Stimulated activated naive B cell treated with anti-CD40 and anti-IgM and Interleukin-4, amounts not matched to agents 10 μg/mL and 1 μg/mL and 100 μg/mL, for 72 hours (primary cell): ENCODE data around the gene WDR5B.
A peak's percentile ranks its signal among the peaks of the same experiment; 100 is the strongest.
"Not testable (repeated sequence)": the region's sequence is repeated elsewhere in the genome, so short reads cannot be mapped to it uniquely, and the experiment has no call there.

Source experiments
- ATAC-seq, 2 donors: fragments of 150-1000 bp; cut with Tn5 transposase; replicated peaks; 2 replicates each; pipeline ENCODE4 v1.10.0; 2021; ENCODE audit warnings: moderate library complexity in 1 of 2
- DNase-seq: peaks from one replicate; pipeline ENCODE4 v3.0.0; 2021
- H3K27ac Mint-ChIP-seq: one replicate; pipeline ENCODE4 v1.8.0; 2022; ENCODE audit warnings: mild to moderate bottlenecking, mixed read lengths
- H3K27me3 Mint-ChIP-seq, 2 donors: one replicate each; pipeline ENCODE4 v1.8.0; 2022; ENCODE audit warnings: mixed read lengths in 2 of 2
- H3K36me3 Mint-ChIP-seq, 2 donors: one replicate each; pipeline ENCODE4 v1.8.0; 2022; ENCODE audit warnings: mixed read lengths in 2 of 2, mild to moderate bottlenecking in 1 of 2
- H3K4me1 Mint-ChIP-seq, 2 donors: one replicate each; pipeline ENCODE4 v1.8.0; 2022; ENCODE audit warnings: mixed read lengths in 2 of 2, mild to moderate bottlenecking in 1 of 2
- H3K4me3 Mint-ChIP-seq, 2 donors: one replicate each; pipeline ENCODE4 v1.8.0; 2022; ENCODE audit warnings: mild to moderate bottlenecking in 2 of 2, mixed read lengths in 2 of 2, moderate library complexity in 1 of 2
- H3K9me3 Mint-ChIP-seq, 2 donors: one replicate each; pipeline ENCODE4 v1.8.0; 2022; ENCODE audit warnings: mixed read lengths in 2 of 2, mild to moderate bottlenecking in 1 of 2

The WDR5B gene

DNA sequence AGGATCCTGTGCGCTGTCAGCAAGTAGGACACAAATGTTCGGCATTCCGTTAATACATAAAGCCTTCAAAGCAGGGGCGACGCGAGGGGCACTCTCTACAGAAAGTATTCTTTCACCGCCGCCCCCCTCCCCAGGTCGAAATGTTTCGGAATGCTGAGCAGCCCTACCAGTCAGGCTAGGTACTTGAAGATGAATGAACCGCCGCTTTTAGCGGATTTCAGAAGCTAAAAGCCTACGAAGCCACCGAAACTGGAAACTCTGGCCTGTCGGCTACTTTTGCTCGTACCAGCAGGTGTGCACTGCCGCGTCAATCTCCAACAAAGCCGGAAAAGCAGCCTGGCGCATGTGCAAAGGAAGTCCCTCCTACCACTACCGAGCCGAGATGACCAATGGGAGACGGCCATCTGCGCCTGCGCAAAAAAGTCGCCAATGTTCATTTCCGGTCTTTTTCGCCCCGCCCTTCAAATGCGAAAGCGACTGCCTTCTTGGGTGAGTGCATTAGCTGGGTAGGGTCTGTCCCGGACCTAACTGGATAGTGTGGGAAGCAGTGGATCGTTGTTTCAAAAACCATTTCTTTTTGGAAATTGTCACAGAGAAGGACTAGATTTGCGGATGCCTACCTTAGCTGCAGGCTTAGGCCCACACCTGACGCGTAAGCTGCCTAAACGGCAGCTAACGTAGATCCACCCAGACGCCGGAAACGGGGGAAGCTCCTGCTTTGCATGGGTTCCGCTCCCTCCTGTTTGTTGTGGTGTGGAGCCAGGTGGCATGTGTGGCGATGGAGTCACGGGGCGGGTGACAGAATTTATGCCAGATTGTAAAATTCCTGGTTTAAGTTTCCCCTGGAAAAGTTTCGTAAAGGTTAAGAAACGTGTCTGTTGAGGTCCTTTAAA is at the start of gene WDR5B:
Gene WDR5B (minus strand): TSS at position 301 of the 893 bp plus-strand sequence. CDS start 534 bp downstream, outside the sequence.
- ATAC-seq (peak; percentile 91 to 94), DNase-seq (peak; percentile 97)
- Mint-ChIP-seq H3K27ac (peak within 1 kb of the TSS; percentile 99), H3K27me3 (no peaks in the 10 kb centered on the region), H3K4me3 (peak within 1 kb of the TSS; percentile 93 to 97), H3K4me1 (peaks cover 27 to 47% of the 10 kb centered on the region in 2 donors), H3K36me3 (peaks cover 23 to 49% of the 10 kb centered on the region in 2 donors), H3K9me3 (no peaks in the 10 kb centered on the region)

DNA sequence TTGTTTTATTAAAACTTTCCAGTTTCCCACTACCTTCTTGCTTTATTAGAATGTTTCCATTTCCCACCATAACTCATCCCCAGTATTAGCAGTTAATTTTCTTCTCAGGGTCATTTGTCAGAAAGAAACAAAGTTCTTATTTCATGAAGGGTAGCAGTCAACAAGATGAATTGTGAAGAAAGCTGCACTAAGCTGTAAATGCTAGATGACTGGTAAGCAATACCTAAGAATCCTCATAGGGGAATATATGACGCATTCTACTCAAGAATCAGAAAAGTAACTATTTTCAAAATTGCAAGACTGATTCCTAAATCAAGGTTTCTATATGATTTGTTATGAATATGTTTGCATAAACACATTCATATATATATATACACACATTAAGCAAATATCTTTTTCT is 48.8 kb upstream of the WDR5B start:
- peaks cover 9 to 20% of the 10 kb centered on the region in 2 donors for H3K4me1 Mint-ChIP-seq
- DNase-seq (no peak), ATAC-seq (peak in 1 of 2 donors; percentile 29)
- no peak overlapping the region for H3K4me3 Mint-ChIP-seq
- H3K36me3 Mint-ChIP-seq: peaks cover 18 to 27% of the 10 kb centered on the region in 2 donors
- H3K9me3 Mint-ChIP-seq: no peaks in the 10 kb centered on the region
- no peak overlapping the region for H3K27ac Mint-ChIP-seq
- no peaks in the 10 kb centered on the region for H3K27me3 Mint-ChIP-seq

- DNase-seq: no peak
- H3K9me3 Mint-ChIP-seq: no peaks in the 10 kb centered on the region
- ATAC-seq: no peak
These were observed 46.5 kb upstream of the WDR5B start for GRCh38 chr3:122462406-122462805.

GRCh38 chr3:122461806-122462205 is 45.9 kb upstream of the WDR5B start:
- Mint-ChIP-seq H3K4me3 (no peak overlapping the region), H3K36me3 (peaks cover 26 to 39% of the 10 kb centered on the region in 2 donors), H3K27ac (no peak overlapping the region), H3K27me3 (no peaks in the 10 kb centered on the region), H3K4me1 (peaks cover 2 to 4% of the 10 kb centered on the region in 2 donors), H3K9me3 (no peaks in the 10 kb centered on the region)
- DNase-seq (no peak), ATAC-seq (no peak)

More at GRCh38 chr3:122462406-122462805, 46.5 kb upstream of the WDR5B start:
- Mint-ChIP-seq H3K36me3 (peaks cover 27 to 40% of the 10 kb centered on the region in 2 donors), H3K27me3 (no peaks in the 10 kb centered on the region), H3K27ac (no peak overlapping the region), H3K4me3 (no peak overlapping the region), H3K4me1 (peaks cover 2 to 4% of the 10 kb centered on the region in 2 donors)

GRCh38 chr3:122458992-122459391 is 43.1 kb upstream of the WDR5B start:
- H3K4me1 Mint-ChIP-seq: peaks cover 2 to 4% of the 10 kb centered on the region in 2 donors
- ATAC-seq: no peak
- no peaks in the 10 kb centered on the region for H3K9me3 Mint-ChIP-seq
- H3K27ac Mint-ChIP-seq: no peak overlapping the region
- peaks cover 28 to 50% of the 10 kb centered on the region in 2 donors for H3K36me3 Mint-ChIP-seq
- H3K27me3 Mint-ChIP-seq: no peaks in the 10 kb centered on the region
- no peak overlapping the region for H3K4me3 Mint-ChIP-seq
- no peak for DNase-seq

GRCh38 chr3:122457706-122458105 is 41.8 kb upstream of the WDR5B start:
- H3K27ac Mint-ChIP-seq: peak overlapping the region; percentile 72
- peaks cover 25 to 50% of the 10 kb centered on the region in 2 donors for H3K36me3 Mint-ChIP-seq
- DNase-seq (no peak), ATAC-seq (no peak)
- peaks cover 2 to 4% of the 10 kb centered on the region in 2 donors for H3K4me1 Mint-ChIP-seq
- no peak overlapping the region for H3K4me3 Mint-ChIP-seq
- no peaks in the 10 kb centered on the region for H3K27me3 Mint-ChIP-seq
- H3K9me3 Mint-ChIP-seq: no peaks in the 10 kb centered on the region

DNA sequence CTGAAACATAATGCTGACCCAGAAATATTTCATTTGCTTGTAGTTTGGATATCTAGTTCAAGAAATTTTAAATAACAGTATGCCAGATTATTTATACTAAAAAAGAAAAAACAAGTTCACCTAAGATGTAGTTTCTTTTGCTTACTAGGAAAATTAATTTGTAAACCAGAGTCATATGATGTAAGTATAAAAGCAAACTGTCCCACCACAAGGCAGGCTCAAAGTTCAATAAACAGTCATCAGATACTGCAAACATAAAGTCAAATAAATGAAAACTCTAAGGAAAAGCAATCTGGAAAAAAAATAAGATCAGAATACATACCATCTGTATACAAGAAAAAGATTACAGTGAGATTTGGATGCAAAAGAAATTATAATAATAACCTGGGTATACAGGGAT is 40.2 kb upstream of the WDR5B start:
- peaks cover 19 to 50% of the 10 kb centered on the region in 2 donors for H3K36me3 Mint-ChIP-seq
- no peaks in the 10 kb centered on the region for H3K9me3 Mint-ChIP-seq
- peaks cover 0 to 4% of the 10 kb centered on the region in 2 donors for H3K4me1 Mint-ChIP-seq
- no peak overlapping the region for H3K27ac Mint-ChIP-seq
- ATAC-seq (no peak), DNase-seq (no peak)
- H3K4me3 Mint-ChIP-seq: no peak overlapping the region
- H3K27me3 Mint-ChIP-seq: no peaks in the 10 kb centered on the region

GRCh38 chr3:122451371-122451770 is 35.5 kb upstream of the WDR5B start:
- H3K36me3 Mint-ChIP-seq: peaks cover 37 to 64% of the 10 kb centered on the region in 2 donors
- DNase-seq (no peak), ATAC-seq (no peak)
- H3K27me3 Mint-ChIP-seq: no peaks in the 10 kb centered on the region
- H3K4me1 Mint-ChIP-seq: peaks cover 5 to 9% of the 10 kb centered on the region in 2 donors
- H3K27ac Mint-ChIP-seq: no peak overlapping the region
- H3K4me3 Mint-ChIP-seq: no peak overlapping the region
- peaks cover 0 to 4% of the 10 kb centered on the region in 2 donors for H3K9me3 Mint-ChIP-seq

DNA sequence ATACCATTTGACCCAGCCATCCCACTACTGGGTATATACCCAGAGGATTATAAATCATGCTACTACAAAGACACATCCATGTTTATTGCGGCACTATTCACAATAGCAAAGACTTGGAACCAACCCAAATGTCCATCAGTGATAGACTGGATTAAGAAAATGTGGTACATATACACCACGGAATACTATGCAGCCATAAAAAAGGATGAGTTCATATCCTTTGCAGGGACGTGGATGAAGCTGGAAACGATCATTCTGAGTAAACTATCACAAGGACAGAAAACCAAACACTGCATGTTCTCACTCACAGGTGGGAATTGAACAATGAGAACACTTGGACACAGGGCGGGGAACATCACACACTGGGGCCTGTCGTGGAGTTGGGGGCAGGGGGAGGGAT is 32.4 kb upstream of the WDR5B start:
- peaks cover 61 to 83% of the 10 kb centered on the region in 2 donors for H3K36me3 Mint-ChIP-seq
- ATAC-seq, H3K27ac Mint-ChIP-seq, H3K27me3 Mint-ChIP-seq, H3K9me3 Mint-ChIP-seq, H3K4me1 Mint-ChIP-seq, DNase-seq, H3K4me3 Mint-ChIP-seq: not testable (repeated sequence)

- H3K27ac Mint-ChIP-seq: peak overlapping the region; percentile 56
- H3K4me1 Mint-ChIP-seq: peaks cover 13% of the 10 kb centered on the region in 2 donors
- H3K27me3 Mint-ChIP-seq, H3K4me3 Mint-ChIP-seq, DNase-seq, H3K9me3 Mint-ChIP-seq, ATAC-seq: not testable (repeated sequence)
- H3K36me3 Mint-ChIP-seq: peaks cover 75 to 95% of the 10 kb centered on the region in 2 donors
These were observed 28.6 kb upstream of the WDR5B start for GRCh38 chr3:122444491-122444887.

DNA sequence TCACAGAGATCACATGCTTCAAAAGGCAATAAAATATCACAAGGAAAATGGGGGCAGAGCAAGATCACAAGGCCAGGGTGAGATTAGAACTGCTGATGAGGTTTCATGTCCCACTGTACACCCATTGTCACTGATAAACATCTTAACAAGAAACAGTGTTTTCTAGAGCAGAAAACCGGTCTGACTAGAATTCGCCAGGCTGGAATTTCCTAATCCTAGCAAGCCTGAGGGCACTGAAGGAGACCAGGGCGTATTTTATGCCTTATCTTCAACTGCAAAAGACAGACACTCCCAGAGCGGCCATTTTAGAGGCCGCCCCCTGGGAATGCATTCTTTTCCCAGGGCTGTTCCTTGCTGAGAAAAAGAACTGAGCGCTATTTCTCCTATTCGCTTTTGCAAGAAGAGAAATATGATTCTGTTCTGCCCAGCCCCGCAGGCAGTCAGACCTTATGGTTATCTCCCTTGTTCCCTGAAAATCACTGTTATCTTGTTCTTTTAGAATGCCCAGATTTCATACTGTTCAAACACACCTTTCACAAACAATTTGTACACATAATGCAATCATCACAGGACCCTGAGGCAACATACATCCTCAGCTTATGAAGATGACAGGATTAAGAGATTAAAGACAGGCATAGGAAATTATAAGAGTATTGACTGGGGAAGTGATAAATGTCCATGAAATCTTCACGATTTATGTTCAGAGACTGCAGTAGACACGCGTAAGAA is 28.1 kb upstream of the WDR5B start:
- Mint-ChIP-seq H3K4me1 (peaks cover 13% of the 10 kb centered on the region in 2 donors), H3K36me3 (peaks cover 72 to 92% of the 10 kb centered on the region in 2 donors)
- H3K4me3 Mint-ChIP-seq, H3K9me3 Mint-ChIP-seq, DNase-seq, H3K27me3 Mint-ChIP-seq, H3K27ac Mint-ChIP-seq, ATAC-seq: not testable (repeated sequence)

DNA sequence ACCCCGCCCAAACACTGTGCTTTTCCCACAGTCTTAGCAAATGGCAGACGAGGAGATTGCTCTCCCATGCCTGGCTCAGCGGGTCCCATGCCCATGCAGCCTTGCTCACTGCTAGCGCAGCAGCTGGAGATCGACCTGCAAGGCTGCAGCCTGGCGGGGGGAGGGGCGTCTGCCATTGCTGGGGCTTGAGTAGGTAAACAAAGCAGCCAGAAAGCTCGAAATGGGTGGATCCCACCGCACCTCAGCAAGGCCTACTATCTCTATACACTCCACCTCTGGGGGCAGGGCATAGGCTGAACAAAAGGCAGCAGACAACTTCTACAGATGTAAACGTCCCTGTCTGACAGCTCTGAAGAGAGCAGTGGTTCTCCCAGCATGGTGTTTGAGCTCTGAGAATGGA is 27.2 kb upstream of the WDR5B start:
- DNase-seq: no peak
- no peak overlapping the region for H3K4me3 Mint-ChIP-seq

DNA sequence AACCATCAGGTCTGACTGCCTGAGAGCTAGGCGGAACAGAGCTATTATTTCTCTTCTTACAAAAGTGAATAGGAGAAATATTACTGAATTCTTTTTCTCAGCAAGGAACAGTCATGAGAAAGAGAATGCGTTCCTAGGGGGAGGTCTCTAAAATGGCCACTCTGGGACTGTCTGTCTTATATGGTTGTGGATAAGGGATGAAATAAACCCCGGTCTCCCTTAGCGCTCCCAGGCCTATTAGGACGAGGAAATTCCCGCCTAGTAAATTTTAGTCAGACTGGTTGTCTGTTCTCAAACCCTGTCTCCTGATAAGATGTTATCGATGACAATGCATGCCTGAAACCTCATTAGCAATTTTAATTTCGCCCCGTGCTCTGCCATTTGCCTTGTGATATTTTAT is 20.1 kb upstream of the WDR5B start:
- Mint-ChIP-seq H3K27ac (no peak overlapping the region), H3K9me3 (peaks cover 3 to 5% of the 10 kb centered on the region in 2 donors)

More for the DNA sequence above, 27.2 kb upstream of the WDR5B start:
- Mint-ChIP-seq H3K9me3 (peaks cover 0 to 5% of the 10 kb centered on the region in 2 donors), H3K27ac (no peak overlapping the region), H3K27me3 (no peaks in the 10 kb centered on the region), H3K36me3 (peaks cover 71 to 87% of the 10 kb centered on the region in 2 donors), H3K4me1 (peaks cover 11 to 13% of the 10 kb centered on the region in 2 donors)
- no peak for ATAC-seq

GRCh38 chr3:122430371-122430770 is 14.5 kb upstream of the WDR5B start:
- ATAC-seq (no peak), DNase-seq (no peak)
- H3K27me3 Mint-ChIP-seq: no peaks in the 10 kb centered on the region
- peaks cover 0 to 4% of the 10 kb centered on the region in 2 donors for H3K9me3 Mint-ChIP-seq
- no peak overlapping the region for H3K4me3 Mint-ChIP-seq
- H3K36me3 Mint-ChIP-seq: peaks cover 33 to 76% of the 10 kb centered on the region in 2 donors
- no peak overlapping the region for H3K27ac Mint-ChIP-seq
- peaks cover 0 to 8% of the 10 kb centered on the region in 2 donors for H3K4me1 Mint-ChIP-seq

More for the DNA sequence above, 20.1 kb upstream of the WDR5B start:
- Mint-ChIP-seq H3K4me3 (no peak overlapping the region), H3K36me3 (peaks cover 44 to 69% of the 10 kb centered on the region in 2 donors), H3K4me1 (peaks cover 0 to 1% of the 10 kb centered on the region in 2 donors), H3K27me3 (no peaks in the 10 kb centered on the region)
- no peak for ATAC-seq
- DNase-seq: no peak
